Heart left ventricle (tissue), 13 donors: ENCODE results near the gene SMURF1.

Source experiments
- POLR2A ChIP-seq, 2 donors: fragments of 450-650 bp; IDR thresholded peaks; one replicate each; pipeline ENCODE4 v1.6.1; 2017; ENCODE audit warnings: antibody characterized with exemption in 2 of 2, mild to moderate bottlenecking in 2 of 2, moderate library complexity in 2 of 2
- TF ChIP-seq, protein P1 (sequence below), 12 donors: fragments of 200-600 bp; sonication (generic) in 4 of 12; IDR thresholded peaks; one replicate each; pipeline versions ENCODE4 v1.5.0 to v1.8.0; 2018 to 2022; ENCODE audit warnings: antibody characterized with exemption in 12 of 12, mild to moderate bottlenecking in 5 of 12
- donor health status: ischemic (EF 13 %, LVEDD 7.1; RV severe dilation, severe dysfunction).
- donor health status: DM: no; HTN: yes; CAD: no.
- donor health status: DM: no; HTN: no; CAD: no.
- donor health status: ischemic (EF 25% LVEDD 6.9; RV normal size, moderate dysfunction).
- donor health status: ischemic (EF 25% LVEDD 5.7; RV mildly dilated, moderate dysfunction).
- donor health status: ischemic (EF 35%, LVEDD 5.7; RV mildly dilated, moderate dysfunction).
- donor health status: nonischemic (EF 11% LVEDD 7.7; RV severe dilation, severe dysfunction).
- donor health status: DM: yes; HTN: yes; CAD: no.
- donor health status: PGD.
- donor health status: ischemic (EF 29% LVEDD 5.4; RV normal size, mild dysfunction).
- donor health status: nonischemic (EF 23%, LVEDD 6.1; RV moderate dilation, normal function).

DNA sequence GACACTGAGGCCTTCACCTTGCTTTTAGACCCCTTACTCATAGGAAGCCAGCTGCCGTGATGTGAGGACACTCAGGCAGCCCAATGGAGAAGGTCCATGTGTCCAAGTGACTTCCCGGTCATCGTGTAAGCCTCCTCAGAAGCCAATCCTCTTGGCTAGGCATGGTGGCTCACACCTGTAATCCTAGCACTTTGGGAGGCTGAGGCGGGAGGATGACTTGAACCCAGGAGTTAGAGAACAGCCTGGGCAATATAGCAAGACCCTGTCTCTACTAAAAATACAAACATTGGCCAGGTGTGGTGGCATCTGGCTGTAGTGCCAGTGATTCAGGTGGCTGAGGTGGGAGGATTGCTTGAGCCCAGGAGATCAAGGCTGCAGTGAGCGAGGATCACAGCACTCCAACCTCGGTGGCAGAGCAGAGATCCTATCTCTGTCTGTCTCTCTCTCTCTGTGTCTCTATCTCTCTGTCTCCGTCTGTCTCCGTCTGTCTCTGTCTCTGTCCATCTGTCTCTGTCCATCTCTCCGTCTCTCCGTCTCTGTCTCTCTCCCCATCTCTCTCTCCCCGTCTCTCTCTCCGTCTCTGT lies 36.3 kb upstream of the SMURF1 start:
- no peak for TF ChIP-seq POLR2A (IDR thresholded peaks at IDR 0.05)
- TF ChIP-seq, protein P1, sequence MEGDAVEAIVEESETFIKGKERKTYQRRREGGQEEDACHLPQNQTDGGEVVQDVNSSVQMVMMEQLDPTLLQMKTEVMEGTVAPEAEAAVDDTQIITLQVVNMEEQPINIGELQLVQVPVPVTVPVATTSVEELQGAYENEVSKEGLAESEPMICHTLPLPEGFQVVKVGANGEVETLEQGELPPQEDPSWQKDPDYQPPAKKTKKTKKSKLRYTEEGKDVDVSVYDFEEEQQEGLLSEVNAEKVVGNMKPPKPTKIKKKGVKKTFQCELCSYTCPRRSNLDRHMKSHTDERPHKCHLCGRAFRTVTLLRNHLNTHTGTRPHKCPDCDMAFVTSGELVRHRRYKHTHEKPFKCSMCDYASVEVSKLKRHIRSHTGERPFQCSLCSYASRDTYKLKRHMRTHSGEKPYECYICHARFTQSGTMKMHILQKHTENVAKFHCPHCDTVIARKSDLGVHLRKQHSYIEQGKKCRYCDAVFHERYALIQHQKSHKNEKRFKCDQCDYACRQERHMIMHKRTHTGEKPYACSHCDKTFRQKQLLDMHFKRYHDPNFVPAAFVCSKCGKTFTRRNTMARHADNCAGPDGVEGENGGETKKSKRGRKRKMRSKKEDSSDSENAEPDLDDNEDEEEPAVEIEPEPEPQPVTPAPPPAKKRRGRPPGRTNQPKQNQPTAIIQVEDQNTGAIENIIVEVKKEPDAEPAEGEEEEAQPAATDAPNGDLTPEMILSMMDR (IDR thresholded peaks at IDR 0.05) = no peak
